WTC11 (cell line): ENCODE measurements around the gene MAMDC2. TPM values are rescaled to one million over a fixed set of nuclear protein-coding genes. Genes with fewer than 3 reads are reported as not detected.

Source experiments
- ATAC-seq: fragments of 200-7000 bp; cut with Tn5 transposase; 2 replicates; pipeline ENCODE4 v1.10.0; 2021; ENCODE audit warnings: mild to moderate bottlenecking, moderate library complexity
- CTCF ChIA-PET: fragments of 300-600 bp; sonication (Branson Sonifier 250); formaldehyde crosslinking; loops from one replicate; lab custom pipeline; 2021; ENCODE audit warnings: antibody characterized with exemption; lab: Charles Lee
- POLR2A ChIA-PET: fragments of 350-600 bp; sonication (Branson Sonifier 250); formaldehyde crosslinking; loops from one replicate; lab custom pipeline; 2021; ENCODE audit warnings: antibody characterized with exemption; lab: Charles Lee
- DNase-seq: peaks from one replicate; pipeline ENCODE4 v3.0.0; 2021; ENCODE audit warnings: low spot score
- H3K27ac Mint-ChIP-seq: 2 replicates; pipeline ENCODE4 v1.8.0; 2021; ENCODE audit warnings: mixed read lengths
- H3K27me3 Mint-ChIP-seq: 2 replicates; pipeline ENCODE4 v1.8.0; 2021; ENCODE audit warnings: low read depth, mild to moderate bottlenecking, moderate library complexity, mixed read lengths
- H3K36me3 Mint-ChIP-seq: 2 replicates; pipeline ENCODE4 v1.8.0; 2021; ENCODE audit warnings: mixed read lengths
- H3K4me1 Mint-ChIP-seq: 2 replicates; pipeline ENCODE4 v1.8.0; 2022; ENCODE audit warnings: mixed read lengths
- H3K4me3 Mint-ChIP-seq: 2 replicates; pipeline ENCODE4 v1.8.0; 2021; ENCODE audit warnings: mild to moderate bottlenecking, moderate library complexity, mixed read lengths
- H3K9me3 Mint-ChIP-seq: 2 replicates; pipeline ENCODE4 v1.8.0; 2021; ENCODE audit warnings: mixed read lengths
- ATF1 ChIP-seq: sonication (generic); formaldehyde crosslinking; IDR thresholded peaks from 2 replicates; pipeline ENCODE4 v1.8.1; 2023; ENCODE audit warnings: mild to moderate bottlenecking, moderate library complexity, missing genetic modification reagents
- ELF4 ChIP-seq: sonication (generic); formaldehyde crosslinking; IDR thresholded peaks from 2 replicates; pipeline ENCODE4 v1.8.1; 2022; ENCODE audit warnings: low read depth, mild to moderate bottlenecking, moderate library complexity, missing genetic modification reagents
- FOXK1 ChIP-seq: sonication (generic); formaldehyde crosslinking; IDR thresholded peaks from 2 replicates; pipeline ENCODE4 v1.8.0; 2022; ENCODE audit warnings: mild to moderate bottlenecking, moderate library complexity, missing genetic modification reagents
- GRHL2 ChIP-seq: fragments of 250-450 bp; sonication (Bioruptor Pico); IDR thresholded peaks from 2 replicates; pipeline ENCODE4 v1.8.0; 2022; ENCODE audit warnings: mild to moderate bottlenecking, moderate library complexity; ENCODE audit not compliant: insufficient replicate concordance, severe bottlenecking
- HMGA2 ChIP-seq: fragments of 250-450 bp; sonication (Bioruptor Pico); IDR thresholded peaks from 2 replicates; pipeline ENCODE4 v1.4.0; 2021; ENCODE audit warnings: mild to moderate bottlenecking, moderate library complexity
- IRF2 ChIP-seq: sonication (generic); formaldehyde crosslinking; IDR thresholded peaks from 2 replicates; pipeline ENCODE4 v1.8.0; 2022; ENCODE audit warnings: low read depth, missing genetic modification reagents, borderline replicate concordance
- NFE2L1 ChIP-seq: sonication (generic); formaldehyde crosslinking; IDR thresholded peaks from 2 replicates; pipeline ENCODE4 v1.8.1; 2023; ENCODE audit warnings: missing genetic modification reagents
- NFYB ChIP-seq: sonication (generic); formaldehyde crosslinking; conservative IDR thresholded peaks from 2 replicates; pipeline ENCODE4 v1.8.0; 2022; ENCODE audit warnings: low read depth, missing genetic modification reagents
- NR3C1 ChIP-seq: sonication (generic); formaldehyde crosslinking; conservative IDR thresholded peaks from 2 replicates; pipeline ENCODE4 v1.8.1; 2023; ENCODE audit warnings: low read depth, mild to moderate bottlenecking, missing genetic modification reagents
- OVOL2 ChIP-seq: fragments of 250-450 bp; sonication (Bioruptor Pico); IDR thresholded peaks from 2 replicates; pipeline ENCODE4 v1.9.0; 2021; ENCODE audit warnings: mild to moderate bottlenecking, borderline replicate concordance
- SOX15 ChIP-seq: fragments of 250-450 bp; sonication (Bioruptor Pico); IDR thresholded peaks from 2 replicates; pipeline ENCODE4 v1.9.0; 2021; ENCODE audit warnings: mild to moderate bottlenecking
- TEAD4 ChIP-seq: sonication (generic); formaldehyde crosslinking; IDR thresholded peaks from 2 replicates; pipeline ENCODE4 v1.8.0; 2022; ENCODE audit warnings: mild to moderate bottlenecking, missing genetic modification reagents
- TP53 ChIP-seq: sonication (generic); formaldehyde crosslinking; IDR thresholded peaks from 2 replicates; pipeline ENCODE4 v1.8.1; 2023; ENCODE audit warnings: mild to moderate bottlenecking, missing genetic modification reagents
- ZNF138 ChIP-seq: sonication (generic); formaldehyde crosslinking; conservative IDR thresholded peaks from 2 replicates; pipeline ENCODE4 v1.8.1; 2022; ENCODE audit warnings: mild to moderate bottlenecking, moderate library complexity, missing genetic modification reagents
- ZNF317 ChIP-seq: sonication (generic); formaldehyde crosslinking; IDR thresholded peaks from 2 replicates; pipeline ENCODE4 v1.8.1; 2023; ENCODE audit warnings: low read depth, mild to moderate bottlenecking, moderate library complexity, missing genetic modification reagents, borderline replicate concordance
- ZNF416 ChIP-seq: fragments of 250-450 bp; sonication (Bioruptor Pico); IDR thresholded peaks from 2 replicates; pipeline ENCODE4 v1.9.0; 2021; ENCODE audit warnings: mild to moderate bottlenecking, inconsistent platforms
- total RNA-seq: library from RNA; stranded (reverse); gene quantifications from 3 replicates; pipeline ENCODE4 v1.2.3, GENCODE V29; 2021
- TF ChIP-seq, protein P1 (sequence below): sonication (generic); formaldehyde crosslinking; IDR thresholded peaks from 2 replicates; pipeline ENCODE4 v1.8.1; 2022; ENCODE audit warnings: missing genetic modification reagents, borderline replicate concordance
- TF ChIP-seq, protein P2 (sequence below): sonication (generic); formaldehyde crosslinking; IDR thresholded peaks from 2 replicates; pipeline ENCODE4 v1.8.1; 2023; ENCODE audit warnings: mild to moderate bottlenecking, missing genetic modification reagents, borderline replicate concordance
- TF ChIP-seq, protein P3 (sequence below): sonication (generic); formaldehyde crosslinking; IDR thresholded peaks from 2 replicates; pipeline ENCODE4 v1.8.1; 2022; ENCODE audit warnings: low read depth, missing genetic modification reagents, borderline replicate concordance
- TF ChIP-seq, protein P4 (sequence below): sonication (generic); formaldehyde crosslinking; IDR thresholded peaks from 2 replicates; pipeline ENCODE4 v1.8.1; 2022; ENCODE audit warnings: low read depth, mild to moderate bottlenecking, moderate library complexity, missing genetic modification reagents, borderline replicate concordance
- TF ChIP-seq, protein P5 (sequence below): sonication (generic); formaldehyde crosslinking; IDR thresholded peaks from 2 replicates; pipeline ENCODE4 v1.8.1; 2023; ENCODE audit warnings: mild to moderate bottlenecking, missing genetic modification reagents, moderate library complexity

MAMDC2 gene
- total RNA-seq, 1 experiment from 2014 or later: 6.0 TPM

DNA sequence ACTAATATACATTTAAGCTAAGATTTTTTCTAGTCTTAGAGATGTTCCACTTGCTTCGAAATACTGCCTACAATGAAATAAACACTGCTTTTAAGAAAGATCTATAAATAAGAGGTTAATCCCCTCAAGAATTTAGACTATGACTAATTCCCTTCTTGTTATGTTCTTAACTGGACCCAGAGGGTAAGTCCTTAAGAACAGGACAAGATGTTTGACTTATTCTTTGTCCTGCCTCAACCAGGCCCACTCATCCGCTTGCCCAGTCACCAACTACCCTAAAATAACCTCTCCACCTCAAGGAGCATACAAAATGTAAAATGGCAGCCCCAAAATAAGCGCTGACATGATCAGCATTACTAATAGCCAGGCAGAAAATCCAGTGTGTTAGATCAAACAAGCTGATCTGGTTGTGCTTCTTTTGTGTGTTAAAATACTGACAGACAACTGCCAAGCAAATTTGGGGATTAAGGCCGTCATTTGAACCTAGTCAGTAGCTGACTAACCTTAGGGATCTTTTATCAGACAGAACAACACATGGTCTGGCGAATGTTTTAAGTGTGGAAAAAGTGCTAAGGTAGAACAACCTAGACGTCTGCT lies 121.5 kb downstream of the MAMDC2 start (continued):
- TF ChIP-seq, protein P1, sequence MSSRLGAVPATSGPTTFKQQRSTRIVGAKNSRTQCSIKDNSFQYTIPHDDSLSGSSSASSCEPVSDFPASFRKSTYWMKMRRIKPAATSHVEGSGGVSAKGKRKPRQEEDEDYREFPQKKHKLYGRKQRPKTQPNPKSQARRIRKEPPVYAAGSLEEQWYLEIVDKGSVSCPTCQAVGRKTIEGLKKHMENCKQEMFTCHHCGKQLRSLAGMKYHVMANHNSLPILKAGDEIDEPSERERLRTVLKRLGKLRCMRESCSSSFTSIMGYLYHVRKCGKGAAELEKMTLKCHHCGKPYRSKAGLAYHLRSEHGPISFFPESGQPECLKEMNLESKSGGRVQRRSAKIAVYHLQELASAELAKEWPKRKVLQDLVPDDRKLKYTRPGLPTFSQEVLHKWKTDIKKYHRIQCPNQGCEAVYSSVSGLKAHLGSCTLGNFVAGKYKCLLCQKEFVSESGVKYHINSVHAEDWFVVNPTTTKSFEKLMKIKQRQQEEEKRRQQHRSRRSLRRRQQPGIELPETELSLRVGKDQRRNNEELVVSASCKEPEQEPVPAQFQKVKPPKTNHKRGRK: no peak
- TF ChIP-seq NFYB (CRISPR knock-in tag) (no peak), ZNF416 (CRISPR knock-in tag) (no peak)

DNA sequence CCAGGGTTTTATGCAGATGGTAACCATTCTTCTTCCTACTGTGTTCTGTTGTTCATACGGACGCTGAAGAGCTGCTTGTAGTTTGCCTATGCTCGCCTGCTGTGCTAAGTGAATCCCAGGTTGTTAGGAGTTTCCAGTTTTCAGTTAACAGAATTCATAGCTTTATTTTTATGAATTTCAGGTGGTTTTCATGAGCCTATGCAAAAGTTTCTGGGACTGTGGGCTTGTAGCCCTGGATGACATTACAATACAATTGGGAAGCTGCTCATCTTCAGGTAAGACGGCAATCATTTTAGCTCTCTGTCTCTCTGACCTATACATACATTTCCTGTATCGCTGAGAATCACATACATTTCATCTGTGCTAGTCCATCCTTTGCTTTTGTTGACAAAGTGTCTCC lies 124.9 kb downstream of the MAMDC2 start:
- POLR2A ChIA-PET: no interaction called here
- ATAC-seq (no peak), DNase-seq (no peak)
- H3K9me3 Mint-ChIP-seq: no peaks in the 10 kb centered on the region
- no peak overlapping the region for H3K27ac Mint-ChIP-seq
- CTCF ChIA-PET: interaction anchor here (0.7 to 1.0 kb wide), 2 partner anchors 55 to 58 kb away, joined by 3 read pairs; no protein-coding TSS in a partner anchor
- no peak overlapping the region for H3K4me3 Mint-ChIP-seq
- no peaks in the 10 kb centered on the region for H3K27me3 Mint-ChIP-seq
- H3K36me3 Mint-ChIP-seq: no peaks in the 10 kb centered on the region
- TF ChIP-seq ATF1 (CRISPR knock-in tag) (no peak), IRF2 (CRISPR knock-in tag) (no peak), TEAD4 (CRISPR knock-in tag) (no peak), SOX15 (CRISPR knock-in tag) (no peak), GRHL2 (CRISPR knock-in tag) (no peak), HMGA2 (CRISPR knock-in tag) (no peak)
- TF ChIP-seq, protein P2, sequence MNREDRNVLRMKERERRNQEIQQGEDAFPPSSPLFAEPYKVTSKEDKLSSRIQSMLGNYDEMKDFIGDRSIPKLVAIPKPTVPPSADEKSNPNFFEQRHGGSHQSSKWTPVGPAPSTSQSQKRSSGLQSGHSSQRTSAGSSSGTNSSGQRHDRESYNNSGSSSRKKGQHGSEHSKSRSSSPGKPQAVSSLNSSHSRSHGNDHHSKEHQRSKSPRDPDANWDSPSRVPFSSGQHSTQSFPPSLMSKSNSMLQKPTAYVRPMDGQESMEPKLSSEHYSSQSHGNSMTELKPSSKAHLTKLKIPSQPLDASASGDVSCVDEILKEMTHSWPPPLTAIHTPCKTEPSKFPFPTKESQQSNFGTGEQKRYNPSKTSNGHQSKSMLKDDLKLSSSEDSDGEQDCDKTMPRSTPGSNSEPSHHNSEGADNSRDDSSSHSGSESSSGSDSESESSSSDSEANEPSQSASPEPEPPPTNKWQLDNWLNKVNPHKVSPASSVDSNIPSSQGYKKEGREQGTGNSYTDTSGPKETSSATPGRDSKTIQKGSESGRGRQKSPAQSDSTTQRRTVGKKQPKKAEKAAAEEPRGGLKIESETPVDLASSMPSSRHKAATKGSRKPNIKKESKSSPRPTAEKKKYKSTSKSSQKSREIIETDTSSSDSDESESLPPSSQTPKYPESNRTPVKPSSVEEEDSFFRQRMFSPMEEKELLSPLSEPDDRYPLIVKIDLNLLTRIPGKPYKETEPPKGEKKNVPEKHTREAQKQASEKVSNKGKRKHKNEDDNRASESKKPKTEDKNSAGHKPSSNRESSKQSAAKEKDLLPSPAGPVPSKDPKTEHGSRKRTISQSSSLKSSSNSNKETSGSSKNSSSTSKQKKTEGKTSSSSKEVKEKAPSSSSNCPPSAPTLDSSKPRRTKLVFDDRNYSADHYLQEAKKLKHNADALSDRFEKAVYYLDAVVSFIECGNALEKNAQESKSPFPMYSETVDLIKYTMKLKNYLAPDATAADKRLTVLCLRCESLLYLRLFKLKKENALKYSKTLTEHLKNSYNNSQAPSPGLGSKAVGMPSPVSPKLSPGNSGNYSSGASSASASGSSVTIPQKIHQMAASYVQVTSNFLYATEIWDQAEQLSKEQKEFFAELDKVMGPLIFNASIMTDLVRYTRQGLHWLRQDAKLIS (CRISPR knock-in tag): no peak
- H3K4me1 Mint-ChIP-seq: 0 out of 2 replicates have a peak, but pooled peaks cover 3% of the 10 kb centered on the region

DNA sequence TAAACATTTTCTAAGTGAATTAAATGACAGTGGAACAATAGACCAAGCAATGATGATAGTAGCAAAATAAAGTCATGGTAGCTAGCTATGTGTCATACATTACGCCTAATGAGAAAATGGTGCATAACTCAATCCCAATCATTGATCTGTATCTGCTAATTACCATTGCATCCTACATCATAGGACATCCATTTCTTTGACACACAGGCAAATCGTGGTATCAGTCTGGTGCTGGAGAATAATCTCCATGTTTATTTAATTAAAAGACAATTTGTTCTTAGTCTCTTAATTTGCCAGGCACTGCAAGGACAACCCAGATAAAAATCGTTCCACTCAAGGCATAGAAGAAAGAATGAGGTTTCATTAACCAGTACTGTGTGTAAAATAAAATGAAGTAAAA lies 125.6 kb downstream of the MAMDC2 start:
- no peaks in the 10 kb centered on the region for H3K9me3 Mint-ChIP-seq
- no peak overlapping the region for H3K4me3 Mint-ChIP-seq
- TF ChIP-seq NFE2L1 (CRISPR knock-in tag): no peak
- TF ChIP-seq, all 79 proteins: peak for 0
- no peak for ATAC-seq
- no peak for DNase-seq
- Mint-ChIP-seq H3K27ac (no peak overlapping the region), H3K36me3 (no peaks in the 10 kb centered on the region), H3K4me1 (0 out of 2 replicates have a peak, but pooled peaks cover 3% of the 10 kb centered on the region), H3K27me3 (no peaks in the 10 kb centered on the region)
- POLR2A ChIA-PET: no interaction called here
- CTCF ChIA-PET: interaction anchor here (0.6 kb wide), 1 partner anchor 157 kb away, joined by 5 read pairs; no protein-coding TSS in a partner anchor

DNA sequence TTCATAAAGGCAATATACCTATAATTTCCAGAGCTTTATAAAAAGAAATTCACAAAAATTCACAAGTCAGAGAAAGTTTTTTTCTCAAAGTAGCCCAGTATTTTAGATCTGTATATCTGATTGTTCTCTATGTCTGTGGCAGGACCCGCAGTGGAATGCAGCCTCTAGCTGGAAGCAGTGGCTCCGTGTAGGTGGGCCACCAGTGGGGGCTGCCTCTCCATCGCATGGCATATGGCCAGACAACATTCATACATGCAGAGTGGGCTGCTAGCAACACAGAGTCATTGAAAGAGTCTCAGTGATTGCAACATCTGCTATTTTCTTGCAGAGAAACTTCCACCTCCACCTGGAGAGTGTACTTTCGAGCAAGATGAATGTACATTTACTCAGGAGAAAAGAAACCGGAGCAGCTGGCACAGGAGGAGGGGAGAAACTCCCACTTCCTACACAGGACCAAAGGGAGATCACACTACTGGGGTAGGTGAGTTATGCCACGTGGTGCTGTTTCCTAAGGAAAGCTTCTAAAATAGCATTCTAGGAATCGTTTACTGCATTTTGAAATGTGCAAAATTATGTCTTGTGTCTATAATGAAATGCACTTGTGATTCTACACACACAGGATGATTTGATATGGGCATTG lies 126.6 kb downstream of the MAMDC2 start:
- no peaks in the 10 kb centered on the region for H3K27me3 Mint-ChIP-seq
- DNase-seq (no peak), ATAC-seq (no peak)
- POLR2A ChIA-PET: no interaction called here
- H3K9me3 Mint-ChIP-seq: no peaks in the 10 kb centered on the region
- H3K36me3 Mint-ChIP-seq: no peaks in the 10 kb centered on the region
- no peak overlapping the region for H3K27ac Mint-ChIP-seq
- H3K4me3 Mint-ChIP-seq: no peak overlapping the region
- CTCF ChIA-PET: interaction anchor here (0.6 kb wide), 1 partner anchor 156 kb away, joined by 5 read pairs; no protein-coding TSS in a partner anchor
- H3K4me1 Mint-ChIP-seq: no peaks in the 10 kb centered on the region
- TF ChIP-seq ATF1 (CRISPR knock-in tag) (no peak), ZNF138 (CRISPR knock-in tag) (no peak), OVOL2 (CRISPR knock-in tag) (no peak), ZNF317 (no peak), FOXK1 (CRISPR knock-in tag) (no peak), NR3C1 (CRISPR knock-in tag) (no peak), TP53 (CRISPR knock-in tag) (no peak), ELF4 (no peak)
- TF ChIP-seq, protein P3, sequence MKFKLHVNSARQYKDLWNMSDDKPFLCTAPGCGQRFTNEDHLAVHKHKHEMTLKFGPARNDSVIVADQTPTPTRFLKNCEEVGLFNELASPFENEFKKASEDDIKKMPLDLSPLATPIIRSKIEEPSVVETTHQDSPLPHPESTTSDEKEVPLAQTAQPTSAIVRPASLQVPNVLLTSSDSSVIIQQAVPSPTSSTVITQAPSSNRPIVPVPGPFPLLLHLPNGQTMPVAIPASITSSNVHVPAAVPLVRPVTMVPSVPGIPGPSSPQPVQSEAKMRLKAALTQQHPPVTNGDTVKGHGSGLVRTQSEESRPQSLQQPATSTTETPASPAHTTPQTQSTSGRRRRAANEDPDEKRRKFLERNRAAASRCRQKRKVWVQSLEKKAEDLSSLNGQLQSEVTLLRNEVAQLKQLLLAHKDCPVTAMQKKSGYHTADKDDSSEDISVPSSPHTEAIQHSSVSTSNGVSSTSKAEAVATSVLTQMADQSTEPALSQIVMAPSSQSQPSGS: no peak
- TF ChIP-seq, protein P4, sequence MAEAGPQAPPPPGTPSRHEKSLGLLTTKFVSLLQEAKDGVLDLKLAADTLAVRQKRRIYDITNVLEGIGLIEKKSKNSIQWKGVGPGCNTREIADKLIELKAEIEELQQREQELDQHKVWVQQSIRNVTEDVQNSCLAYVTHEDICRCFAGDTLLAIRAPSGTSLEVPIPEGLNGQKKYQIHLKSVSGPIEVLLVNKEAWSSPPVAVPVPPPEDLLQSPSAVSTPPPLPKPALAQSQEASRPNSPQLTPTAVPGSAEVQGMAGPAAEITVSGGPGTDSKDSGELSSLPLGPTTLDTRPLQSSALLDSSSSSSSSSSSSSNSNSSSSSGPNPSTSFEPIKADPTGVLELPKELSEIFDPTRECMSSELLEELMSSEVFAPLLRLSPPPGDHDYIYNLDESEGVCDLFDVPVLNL (CRISPR knock-in tag): no peak
- TF ChIP-seq, protein P5, sequence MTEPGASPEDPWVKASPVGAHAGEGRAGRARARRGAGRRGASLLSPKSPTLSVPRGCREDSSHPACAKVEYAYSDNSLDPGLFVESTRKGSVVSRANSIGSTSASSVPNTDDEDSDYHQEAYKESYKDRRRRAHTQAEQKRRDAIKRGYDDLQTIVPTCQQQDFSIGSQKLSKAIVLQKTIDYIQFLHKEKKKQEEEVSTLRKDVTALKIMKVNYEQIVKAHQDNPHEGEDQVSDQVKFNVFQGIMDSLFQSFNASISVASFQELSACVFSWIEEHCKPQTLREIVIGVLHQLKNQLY (CRISPR knock-in tag): no peak
